ENCODE data around the gene GAL3ST2. TPM values are rescaled to one million over a fixed set of nuclear protein-coding genes. Genes with fewer than 3 reads are reported as not detected.

GAL3ST2 gene
- total RNA-seq, 2 donors from 2014 or later: 2.4 TPM; not detected in 1

DNA sequence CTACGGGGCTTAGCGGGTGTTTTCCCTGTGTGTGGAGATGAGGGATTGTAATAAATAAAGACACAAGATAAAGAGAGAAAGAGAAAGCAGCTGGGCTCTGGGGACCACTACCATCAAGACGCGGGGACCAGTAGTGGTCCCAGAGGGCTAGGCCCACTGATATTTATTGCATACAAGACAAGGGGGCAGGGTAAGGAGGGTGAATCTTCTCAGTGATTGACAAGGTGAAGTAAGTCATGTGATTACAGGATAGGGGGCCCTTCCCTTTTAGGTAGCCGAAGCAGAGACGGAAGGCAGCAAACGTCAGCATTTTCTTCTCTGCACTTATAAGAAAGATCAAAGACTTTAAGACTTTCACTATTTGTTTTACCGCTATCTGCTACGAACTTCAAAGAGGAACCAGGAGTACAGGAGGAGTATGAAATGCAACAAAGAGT, 4.5 kb upstream of the GAL3ST2 start:
- Histone ChIP-seq H3K27ac (peak overlapping the region in 1 of 2 donors; percentile 14), H3K4me1 (replicated peaks) (peaks cover 3% of the 10 kb centered on the region), H3K27me3 (replicated peaks; ENCODE audit: insufficient read depth) (no peaks in the 10 kb centered on the region), H3K9me3 (no peaks in the 10 kb centered on the region), H3K4me3 (no peak overlapping the region), H3K36me3 (no peaks in the 10 kb centered on the region)
- TF ChIP-seq, protein P1, sequence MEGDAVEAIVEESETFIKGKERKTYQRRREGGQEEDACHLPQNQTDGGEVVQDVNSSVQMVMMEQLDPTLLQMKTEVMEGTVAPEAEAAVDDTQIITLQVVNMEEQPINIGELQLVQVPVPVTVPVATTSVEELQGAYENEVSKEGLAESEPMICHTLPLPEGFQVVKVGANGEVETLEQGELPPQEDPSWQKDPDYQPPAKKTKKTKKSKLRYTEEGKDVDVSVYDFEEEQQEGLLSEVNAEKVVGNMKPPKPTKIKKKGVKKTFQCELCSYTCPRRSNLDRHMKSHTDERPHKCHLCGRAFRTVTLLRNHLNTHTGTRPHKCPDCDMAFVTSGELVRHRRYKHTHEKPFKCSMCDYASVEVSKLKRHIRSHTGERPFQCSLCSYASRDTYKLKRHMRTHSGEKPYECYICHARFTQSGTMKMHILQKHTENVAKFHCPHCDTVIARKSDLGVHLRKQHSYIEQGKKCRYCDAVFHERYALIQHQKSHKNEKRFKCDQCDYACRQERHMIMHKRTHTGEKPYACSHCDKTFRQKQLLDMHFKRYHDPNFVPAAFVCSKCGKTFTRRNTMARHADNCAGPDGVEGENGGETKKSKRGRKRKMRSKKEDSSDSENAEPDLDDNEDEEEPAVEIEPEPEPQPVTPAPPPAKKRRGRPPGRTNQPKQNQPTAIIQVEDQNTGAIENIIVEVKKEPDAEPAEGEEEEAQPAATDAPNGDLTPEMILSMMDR (IDR thresholded peaks at IDR 0.05): no peak
- TF ChIP-seq POLR2AphosphoS5 (IDR thresholded peaks at IDR 0.05) (no peak), POLR2A (IDR thresholded peaks at IDR 0.05) (no peak)
- WGBS: 23% methylated on average over 9 of the region's 9 CpGs
- no peak for DNase-seq (ENCODE audit: low spot score)
- intact Hi-C loops (cut with DNase I): no loop called here

GRCh38 chr2:241773511-241774418, 2.9 kb upstream of the GAL3ST2 start:
- DNase-seq (ENCODE audit: low spot score): no peak
- no peak for TF ChIP-seq POLR2A (IDR thresholded peaks at IDR 0.05)
- TF ChIP-seq, protein P1 (IDR thresholded peaks at IDR 0.05): no peak
- no peak for TF ChIP-seq POLR2AphosphoS5 (IDR thresholded peaks at IDR 0.05)

DNA sequence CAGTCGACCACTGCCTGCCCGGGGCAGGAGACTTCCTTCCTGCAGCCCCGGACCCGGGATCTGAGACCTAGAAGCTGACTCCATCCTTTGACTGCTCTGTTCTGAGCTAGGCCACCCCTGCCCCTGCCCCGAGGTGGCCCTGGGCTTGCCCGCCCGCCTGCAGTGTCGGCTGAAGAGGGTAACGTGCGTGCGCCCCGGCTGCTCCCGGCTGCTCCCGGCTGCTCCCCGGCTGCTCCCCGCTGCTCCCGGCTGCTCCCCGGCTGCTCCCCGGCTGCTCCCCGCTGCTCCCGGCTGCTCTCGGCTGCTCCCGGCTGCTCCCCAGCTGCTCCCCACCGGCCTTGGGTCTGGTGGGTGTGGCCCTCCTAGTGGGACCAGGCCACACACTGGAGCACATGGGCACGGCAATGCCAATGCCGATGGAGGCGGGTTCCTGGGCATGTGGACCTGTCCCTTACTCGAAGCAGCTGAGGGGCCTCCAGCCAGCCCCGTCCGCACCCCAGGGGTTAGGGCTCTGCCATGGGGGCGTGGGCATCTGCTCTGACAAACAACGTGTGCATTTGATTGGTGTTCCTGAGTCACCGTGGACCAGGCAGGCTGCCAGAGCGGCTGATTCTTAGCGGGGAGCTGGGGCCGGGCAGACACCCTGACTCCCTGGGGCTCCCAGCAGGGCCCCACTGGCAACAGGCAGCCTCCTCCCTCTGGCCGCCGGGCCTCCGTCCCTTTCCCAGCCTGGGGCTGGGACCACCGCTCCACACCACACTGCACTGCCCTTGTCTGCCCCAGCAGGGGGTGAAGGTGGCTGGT, 2.0 kb upstream of the GAL3ST2 start:
- intact Hi-C loops (cut with DNase I): no loop called here
- 77% methylated on average over 32 of the region's 40 CpGs for WGBS
- H3K27me3 ChIP-seq (replicated peaks; ENCODE audit: insufficient read depth): no peaks in the 10 kb centered on the region
- TF ChIP-seq, protein P1 (IDR thresholded peaks at IDR 0.05): no peak
- TF ChIP-seq POLR2AphosphoS5 (IDR thresholded peaks at IDR 0.05): no peak
- TF ChIP-seq POLR2A (IDR thresholded peaks at IDR 0.05): no peak
- no peaks in the 10 kb centered on the region for H3K36me3 ChIP-seq
- DNase-seq (ENCODE audit: low spot score): no peak
- H3K4me1 ChIP-seq (replicated peaks): peaks cover 3% of the 10 kb centered on the region
- no peaks in the 10 kb centered on the region for H3K9me3 ChIP-seq
- no peak overlapping the region for H3K4me3 ChIP-seq
- no peak overlapping the region for H3K27ac ChIP-seq

More at GRCh38 chr2:241773511-241774418, 2.9 kb upstream of the GAL3ST2 start:
- peaks cover 3% of the 10 kb centered on the region for H3K4me1 ChIP-seq (replicated peaks)
- H3K4me3 ChIP-seq: no peak overlapping the region
- no peaks in the 10 kb centered on the region for H3K27me3 ChIP-seq (replicated peaks; ENCODE audit: insufficient read depth)
- WGBS: 61% methylated on average over 22 of the region's 29 CpGs
- H3K27ac ChIP-seq: no peak overlapping the region
- H3K36me3 ChIP-seq: no peaks in the 10 kb centered on the region
- intact Hi-C loops (cut with DNase I): no loop called here
- H3K9me3 ChIP-seq: no peaks in the 10 kb centered on the region

GRCh38 chr2:241775223-241776177, 1.1 kb upstream of the GAL3ST2 start:
- TF ChIP-seq POLR2A (IDR thresholded peaks at IDR 0.05) (no peak), POLR2AphosphoS5 (IDR thresholded peaks at IDR 0.05) (no peak)
- TF ChIP-seq, protein P1 (IDR thresholded peaks at IDR 0.05): no peak
- DNase-seq (ENCODE audit: low spot score): no peak
- WGBS: 74% methylated on average over 30 of the region's 34 CpGs
- no peak overlapping the region for H3K27ac ChIP-seq
- intact Hi-C loops (cut with DNase I): no loop called here
- H3K4me3 ChIP-seq: no peak overlapping the region
- H3K9me3 ChIP-seq: no peaks in the 10 kb centered on the region
- H3K36me3 ChIP-seq: no peaks in the 10 kb centered on the region
- H3K4me1 ChIP-seq (replicated peaks): peaks cover 3% of the 10 kb centered on the region
- H3K27me3 ChIP-seq (replicated peaks; ENCODE audit: insufficient read depth): no peaks in the 10 kb centered on the region
